ENCODE results near the gene RADIL. TPM values are rescaled to one million over a fixed set of nuclear protein-coding genes. Genes with fewer than 3 reads are reported as not detected.

The RADIL gene
- total and polyA plus RNA-seq, 2 of the 13 experiments (the other 11 are each of a cell fraction or from before 2014, with no cell fraction given), result 0.05 to 0.09 TPM

DNA sequence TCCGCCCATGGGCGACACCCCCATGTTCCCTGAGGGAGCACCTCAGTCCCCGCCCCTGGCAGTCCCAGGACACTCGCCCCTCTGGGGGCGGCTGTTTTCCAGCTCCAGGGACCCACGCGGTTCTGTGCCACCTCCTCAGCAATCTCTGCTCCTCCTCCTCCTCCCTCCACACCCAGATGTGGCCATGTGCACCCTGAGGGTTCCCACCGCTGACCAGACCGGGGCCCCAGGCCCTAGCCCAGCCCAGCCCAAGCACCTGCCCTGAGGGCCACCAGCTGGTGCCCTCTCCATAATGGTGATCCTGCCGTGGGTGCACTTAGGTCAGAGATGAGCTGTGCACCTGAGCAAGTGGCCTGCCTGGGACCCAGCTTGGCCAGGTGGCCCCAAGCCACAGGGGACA, 83.0 kb downstream of the RADIL start (continued):
- TF ChIP-seq, protein P1, sequence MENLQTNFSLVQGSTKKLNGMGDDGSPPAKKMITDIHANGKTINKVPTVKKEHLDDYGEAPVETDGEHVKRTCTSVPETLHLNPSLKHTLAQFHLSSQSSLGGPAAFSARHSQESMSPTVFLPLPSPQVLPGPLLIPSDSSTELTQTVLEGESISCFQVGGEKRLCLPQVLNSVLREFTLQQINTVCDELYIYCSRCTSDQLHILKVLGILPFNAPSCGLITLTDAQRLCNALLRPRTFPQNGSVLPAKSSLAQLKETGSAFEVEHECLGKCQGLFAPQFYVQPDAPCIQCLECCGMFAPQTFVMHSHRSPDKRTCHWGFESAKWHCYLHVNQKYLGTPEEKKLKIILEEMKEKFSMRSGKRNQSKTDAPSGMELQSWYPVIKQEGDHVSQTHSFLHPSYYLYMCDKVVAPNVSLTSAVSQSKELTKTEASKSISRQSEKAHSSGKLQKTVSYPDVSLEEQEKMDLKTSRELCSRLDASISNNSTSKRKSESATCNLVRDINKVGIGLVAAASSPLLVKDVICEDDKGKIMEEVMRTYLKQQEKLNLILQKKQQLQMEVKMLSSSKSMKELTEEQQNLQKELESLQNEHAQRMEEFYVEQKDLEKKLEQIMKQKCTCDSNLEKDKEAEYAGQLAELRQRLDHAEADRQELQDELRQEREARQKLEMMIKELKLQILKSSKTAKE (CRISPR knock-in tag; IDR thresholded peaks at IDR 0.05; ENCODE audit: borderline replicate concordance), result no peak
- TF ChIP-seq PLRG1 (conservative IDR thresholded peaks at IDR 0.05) (no peak), YY1 (IDR thresholded peaks at IDR 0.05; ENCODE audit: insufficient read depth, insufficient replicate concordance, low read depth, low read length) (no peak), JUN (CRISPR knock-in tag; IDR thresholded peaks at IDR 0.05) (no peak), POGZ (CRISPR knock-in tag; IDR thresholded peaks at IDR 0.05) (no peak), TRIM24 (CRISPR knock-in tag; IDR thresholded peaks at IDR 0.05) (no peak), FOXK1 (CRISPR knock-in tag; IDR thresholded peaks at IDR 0.05; ENCODE audit: borderline replicate concordance, low read depth) (no peak), FOSL2 (CRISPR knock-in tag; IDR thresholded peaks at IDR 0.05) (no peak), ZMYM2 (CRISPR knock-in tag; IDR thresholded peaks at IDR 0.05) (no peak), PHF20 (CRISPR knock-in tag; IDR thresholded peaks at IDR 0.05) (no peak), KLF16 (CRISPR knock-in tag; IDR thresholded peaks at IDR 0.05) (no peak)

DNA sequence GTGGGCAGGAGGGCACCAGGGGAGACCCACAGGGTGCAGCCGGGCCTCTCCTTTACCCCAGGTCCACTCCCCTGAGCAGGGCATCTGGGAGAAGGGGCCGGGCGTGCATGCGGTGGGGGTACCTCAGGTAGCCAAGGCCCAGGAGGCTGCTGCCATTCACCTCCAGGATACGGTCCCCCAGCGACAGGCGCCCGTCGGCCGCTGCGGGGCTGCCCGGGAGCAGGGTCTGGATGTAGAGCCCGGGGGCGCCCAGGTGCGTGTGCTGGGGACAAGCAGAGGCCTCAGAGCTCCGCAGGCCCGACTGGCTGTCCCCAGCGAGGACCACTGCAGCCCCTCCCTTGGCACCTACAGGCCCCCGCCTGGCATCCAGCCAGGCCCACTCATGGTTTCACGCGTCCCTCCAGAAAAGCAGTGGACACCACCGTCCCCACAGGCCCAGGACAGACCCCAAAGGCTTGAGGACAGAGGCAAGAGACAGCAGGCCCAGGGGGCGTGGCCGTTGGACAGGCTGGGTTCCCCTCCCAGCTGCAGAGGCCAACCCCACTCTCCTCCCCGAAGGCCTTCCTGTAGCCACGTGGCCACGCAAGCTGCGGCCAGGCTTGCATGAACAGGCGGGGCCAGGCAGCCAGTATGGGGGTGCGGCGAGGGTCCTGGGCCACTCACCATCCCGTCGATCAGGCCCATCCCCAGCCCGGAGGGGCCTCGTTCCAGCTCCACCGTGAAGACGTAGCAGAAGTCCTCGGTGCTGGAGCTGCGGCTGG, 83.8 kb downstream of the RADIL start:
- peaks cover 1 to 12% of the 10 kb centered on the region in 2 experiments; a peak in 2 of 5 replicates for H3K27me3 ChIP-seq (ENCODE audit: control insufficient read depth in 1 of 2, insufficient read depth in 2 of 2, low read length in 2 of 2)
- H3K36me3 ChIP-seq (replicated peaks in 1 of 2; ENCODE audit: control insufficient read depth in 1 of 2, insufficient read depth in 2 of 2, low read length in 2 of 2), result no peaks in the 10 kb centered on the region
- TF ChIP-seq MYC (CRISPR knock-in tag; IDR thresholded peaks at IDR 0.05; ENCODE audit: borderline replicate concordance), result peak; percentile 22; the same call in 1 of the 2 replicates
- TF ChIP-seq, protein P2, sequence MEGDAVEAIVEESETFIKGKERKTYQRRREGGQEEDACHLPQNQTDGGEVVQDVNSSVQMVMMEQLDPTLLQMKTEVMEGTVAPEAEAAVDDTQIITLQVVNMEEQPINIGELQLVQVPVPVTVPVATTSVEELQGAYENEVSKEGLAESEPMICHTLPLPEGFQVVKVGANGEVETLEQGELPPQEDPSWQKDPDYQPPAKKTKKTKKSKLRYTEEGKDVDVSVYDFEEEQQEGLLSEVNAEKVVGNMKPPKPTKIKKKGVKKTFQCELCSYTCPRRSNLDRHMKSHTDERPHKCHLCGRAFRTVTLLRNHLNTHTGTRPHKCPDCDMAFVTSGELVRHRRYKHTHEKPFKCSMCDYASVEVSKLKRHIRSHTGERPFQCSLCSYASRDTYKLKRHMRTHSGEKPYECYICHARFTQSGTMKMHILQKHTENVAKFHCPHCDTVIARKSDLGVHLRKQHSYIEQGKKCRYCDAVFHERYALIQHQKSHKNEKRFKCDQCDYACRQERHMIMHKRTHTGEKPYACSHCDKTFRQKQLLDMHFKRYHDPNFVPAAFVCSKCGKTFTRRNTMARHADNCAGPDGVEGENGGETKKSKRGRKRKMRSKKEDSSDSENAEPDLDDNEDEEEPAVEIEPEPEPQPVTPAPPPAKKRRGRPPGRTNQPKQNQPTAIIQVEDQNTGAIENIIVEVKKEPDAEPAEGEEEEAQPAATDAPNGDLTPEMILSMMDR (CRISPR knock-in tag; IDR thresholded peaks at IDR 0.05), result 0 out of 2 replicates have a peak, but pooled peaks have one; percentile 2
- TF ChIP-seq, protein P3, sequence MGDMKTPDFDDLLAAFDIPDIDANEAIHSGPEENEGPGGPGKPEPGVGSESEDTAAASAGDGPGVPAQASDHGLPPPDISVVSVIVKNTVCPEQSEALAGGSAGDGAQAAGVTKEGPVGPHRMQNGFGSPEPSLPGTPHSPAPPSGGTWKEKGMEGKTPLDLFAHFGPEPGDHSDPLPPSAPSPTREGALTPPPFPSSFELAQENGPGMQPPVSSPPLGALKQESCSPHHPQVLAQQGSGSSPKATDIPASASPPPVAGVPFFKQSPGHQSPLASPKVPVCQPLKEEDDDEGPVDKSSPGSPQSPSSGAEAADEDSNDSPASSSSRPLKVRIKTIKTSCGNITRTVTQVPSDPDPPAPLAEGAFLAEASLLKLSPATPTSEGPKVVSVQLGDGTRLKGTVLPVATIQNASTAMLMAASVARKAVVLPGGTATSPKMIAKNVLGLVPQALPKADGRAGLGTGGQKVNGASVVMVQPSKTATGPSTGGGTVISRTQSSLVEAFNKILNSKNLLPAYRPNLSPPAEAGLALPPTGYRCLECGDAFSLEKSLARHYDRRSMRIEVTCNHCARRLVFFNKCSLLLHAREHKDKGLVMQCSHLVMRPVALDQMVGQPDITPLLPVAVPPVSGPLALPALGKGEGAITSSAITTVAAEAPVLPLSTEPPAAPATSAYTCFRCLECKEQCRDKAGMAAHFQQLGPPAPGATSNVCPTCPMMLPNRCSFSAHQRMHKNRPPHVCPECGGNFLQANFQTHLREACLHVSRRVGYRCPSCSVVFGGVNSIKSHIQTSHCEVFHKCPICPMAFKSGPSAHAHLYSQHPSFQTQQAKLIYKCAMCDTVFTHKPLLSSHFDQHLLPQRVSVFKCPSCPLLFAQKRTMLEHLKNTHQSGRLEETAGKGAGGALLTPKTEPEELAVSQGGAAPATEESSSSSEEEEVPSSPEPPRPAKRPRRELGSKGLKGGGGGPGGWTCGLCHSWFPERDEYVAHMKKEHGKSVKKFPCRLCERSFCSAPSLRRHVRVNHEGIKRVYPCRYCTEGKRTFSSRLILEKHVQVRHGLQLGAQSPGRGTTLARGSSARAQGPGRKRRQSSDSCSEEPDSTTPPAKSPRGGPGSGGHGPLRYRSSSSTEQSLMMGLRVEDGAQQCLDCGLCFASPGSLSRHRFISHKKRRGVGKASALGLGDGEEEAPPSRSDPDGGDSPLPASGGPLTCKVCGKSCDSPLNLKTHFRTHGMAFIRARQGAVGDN (CRISPR knock-in tag; IDR thresholded peaks at IDR 0.05), result peak; percentile 28
- TF ChIP-seq ZNF775 (CRISPR knock-in tag; IDR thresholded peaks at IDR 0.05; ENCODE audit: borderline replicate concordance), result no peak
- CTCF ChIA-PET (ENCODE audit: low intra/inter-chr PET ratio, low total read pairs), result interaction anchor here (2.0 kb wide), 1 partner anchor 83 kb away, joined by 13 read pairs; the partner anchor contains the start of gene RADIL
- in situ Hi-C loops (cut with HindIII; ENCODE audit: extremely low pct_ligation_motif_present, low pct_unique_long_range_greater_than_20kb), result loop anchor here (10.0 kb wide), 1 partner anchor 285 kb away; no protein-coding TSS in a partner anchor
- intact Hi-C loops (cut with micrococcal nuclease; ENCODE audit: unreplicated experiment), result no loop called here
- POLR2A ChIA-PET, result no interaction called here
- H3K9me3 ChIP-seq (ENCODE audit: low read length), result no peaks in the 10 kb centered on the region
- no peaks in the 10 kb centered on the region for H4K20me1 ChIP-seq (ENCODE audit: insufficient read depth, low read length)
- FAIRE-seq (no peak), ATAC-seq (no peak), DNase-seq (ENCODE audit: low spot score) (no peak)
- 87% methylated on average over 5 of the region's 39 CpGs for WGBS (ENCODE audit: low lambda C conversion rate)
- no peak overlapping the region for H3K4me2 ChIP-seq (ENCODE audit: low read depth, low read length)
- no peak overlapping the region for H3K4me3 ChIP-seq (replicated peaks in 1 of 3; ENCODE audit: insufficient read depth in 1 of 3, low read depth in 2 of 3, low read length in 3 of 3)
- H2AFZ ChIP-seq (ENCODE audit: low read length), result no peak overlapping the region
- no peak overlapping the region for H3K27ac ChIP-seq (ENCODE audit: extremely low read length, insufficient read depth, low read length)
- H3K79me2 ChIP-seq (ENCODE audit: insufficient read depth, low read length), result no peaks in the 10 kb centered on the region
- no TSS peak for BruUV-seq (replicated peaks)
- peaks cover 14% of the 10 kb centered on the region for H3K4me1 ChIP-seq (ENCODE audit: insufficient read depth, low read length)
- no peak overlapping the region for H3K9ac ChIP-seq (ENCODE audit: insufficient read depth, low read depth, low read length)
